Inferior parietal cortex (tissue), 1 donor: ENCODE results near the gene NMUR2.

Source experiments
- DNase-seq: peaks from one replicate; pipeline ENCODE4 v3.0.0-alpha.2; 2016; ENCODE audit errors: extremely low spot score

NMUR2 gene, protein sequence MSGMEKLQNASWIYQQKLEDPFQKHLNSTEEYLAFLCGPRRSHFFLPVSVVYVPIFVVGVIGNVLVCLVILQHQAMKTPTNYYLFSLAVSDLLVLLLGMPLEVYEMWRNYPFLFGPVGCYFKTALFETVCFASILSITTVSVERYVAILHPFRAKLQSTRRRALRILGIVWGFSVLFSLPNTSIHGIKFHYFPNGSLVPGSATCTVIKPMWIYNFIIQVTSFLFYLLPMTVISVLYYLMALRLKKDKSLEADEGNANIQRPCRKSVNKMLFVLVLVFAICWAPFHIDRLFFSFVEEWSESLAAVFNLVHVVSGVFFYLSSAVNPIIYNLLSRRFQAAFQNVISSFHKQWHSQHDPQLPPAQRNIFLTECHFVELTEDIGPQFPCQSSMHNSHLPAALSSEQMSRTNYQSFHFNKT

DNA sequence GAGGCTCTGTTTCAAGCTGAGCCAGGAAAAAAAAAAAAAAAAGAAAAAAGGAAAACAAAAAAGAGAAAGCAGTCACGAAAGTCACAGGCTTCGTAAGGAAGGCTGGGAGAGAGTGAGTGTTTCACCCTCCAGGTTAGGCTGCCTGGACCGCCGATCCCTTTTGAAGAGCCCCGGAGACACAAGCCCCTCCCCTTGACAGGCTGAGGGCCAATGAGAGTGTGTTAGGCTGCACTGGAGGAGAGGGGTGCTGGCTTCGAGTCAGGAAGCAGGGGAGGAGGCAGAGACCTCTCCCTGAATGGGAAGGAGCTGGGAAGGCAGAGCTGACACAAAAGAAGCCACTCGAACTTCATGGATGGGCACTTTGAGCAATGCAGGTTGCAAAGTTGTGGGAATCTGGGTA lies at the start of gene NMUR2:
Gene NMUR2 (minus strand): TSS at position 135 of the 400 bp plus-strand sequence. CDS start 166 bp downstream, outside the sequence.
- no peak for DNase-seq

DNA sequence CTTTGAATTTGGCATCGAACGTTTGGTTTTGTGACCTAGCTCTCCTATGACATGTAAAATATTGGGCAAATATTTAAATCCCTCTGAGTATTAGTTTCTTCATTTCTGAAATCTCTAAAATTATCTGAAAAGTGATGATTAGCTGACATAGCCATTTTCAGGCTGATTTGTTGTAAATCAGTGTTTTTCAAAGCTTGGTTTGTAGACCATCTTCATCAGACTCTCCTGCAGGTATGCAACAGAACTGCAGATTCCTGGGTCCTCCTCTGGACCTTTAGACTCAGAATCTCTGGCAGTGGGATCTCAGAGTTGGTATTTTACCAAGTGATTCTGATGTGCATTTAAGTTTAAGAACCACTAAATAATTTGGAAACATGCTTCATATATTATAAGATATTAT lies 38.9 kb upstream of the NMUR2 start:
- DNase-seq = no peak

DNA sequence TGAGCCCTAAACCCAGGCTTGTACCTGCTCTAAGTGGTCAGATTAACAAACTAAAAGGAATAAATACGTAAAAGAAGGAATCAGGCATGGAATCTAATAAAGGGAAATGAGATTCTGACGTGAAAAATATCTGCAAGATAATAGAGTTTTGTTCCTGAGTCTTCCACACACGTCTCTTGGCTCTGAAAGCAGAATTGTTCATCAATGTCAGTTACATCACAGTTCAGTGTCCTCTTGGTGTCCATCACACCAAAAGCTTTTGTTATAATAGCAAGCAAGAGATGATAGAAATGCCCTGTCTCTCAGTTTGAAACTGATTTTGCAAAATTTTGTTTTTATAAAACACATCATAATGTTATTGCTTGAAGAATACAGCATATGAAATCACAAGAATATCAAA lies 34.7 kb upstream of the NMUR2 start:
- DNase-seq = peak; percentile 71

DNA sequence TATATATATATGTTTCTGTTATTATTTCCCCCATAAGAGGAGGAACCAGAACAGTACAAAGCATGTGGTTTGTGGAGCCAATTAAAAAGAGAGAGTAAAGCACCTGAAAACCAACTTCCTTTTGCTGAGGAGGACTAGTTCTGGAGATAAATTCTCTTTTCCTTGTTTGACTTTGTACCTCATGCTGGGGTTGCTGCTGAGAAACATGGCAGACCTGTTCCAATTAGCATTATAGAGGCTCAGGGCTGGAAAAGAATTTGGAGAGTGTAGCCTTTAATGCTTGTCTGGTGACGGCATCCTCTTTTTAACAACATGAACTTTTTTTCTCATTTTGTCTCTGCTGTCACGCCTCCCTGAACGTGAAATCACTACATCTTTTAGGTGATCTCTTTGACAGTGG lies 32.8 kb upstream of the NMUR2 start:
- DNase-seq = no peak

DNA sequence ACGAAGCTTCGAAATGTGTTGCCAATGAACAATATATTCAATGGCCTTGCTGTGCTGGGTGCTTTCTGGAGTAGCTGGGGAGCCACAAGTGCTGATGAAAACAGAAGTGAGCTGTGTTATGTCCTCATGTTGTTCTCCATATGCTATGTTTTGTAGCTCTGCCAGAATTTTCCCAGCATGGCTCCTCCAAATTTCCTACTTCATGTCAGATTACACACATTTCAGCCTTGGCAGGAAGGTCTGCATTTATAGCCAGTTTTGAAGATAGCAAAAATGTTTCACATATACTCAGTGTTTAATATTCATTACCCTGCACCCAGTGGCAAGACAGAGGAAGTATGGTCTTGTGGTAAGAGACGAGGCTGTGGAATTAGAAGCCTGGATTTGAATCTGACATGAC lies 22.6 kb upstream of the NMUR2 start:
- no peak for DNase-seq

DNA sequence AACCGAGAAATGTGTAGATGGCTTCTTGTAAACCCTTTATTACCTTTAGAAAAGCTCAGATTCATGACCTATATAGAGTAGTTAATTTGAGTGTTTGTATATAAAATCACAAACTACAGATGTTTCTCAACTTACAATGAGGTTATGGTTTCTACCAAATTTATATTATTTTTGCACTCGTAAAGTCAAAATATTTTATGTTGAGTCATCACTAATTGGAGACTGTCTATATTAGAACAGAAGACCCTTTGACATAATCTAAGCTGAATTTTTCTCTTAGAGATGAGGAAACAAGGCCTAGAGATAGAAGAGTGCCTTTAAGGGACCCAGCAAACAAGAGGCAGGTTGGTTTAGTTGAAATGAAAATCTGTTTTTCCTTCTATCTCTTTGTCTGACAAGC lies 20.0 kb upstream of the NMUR2 start:
- no peak for DNase-seq

DNA sequence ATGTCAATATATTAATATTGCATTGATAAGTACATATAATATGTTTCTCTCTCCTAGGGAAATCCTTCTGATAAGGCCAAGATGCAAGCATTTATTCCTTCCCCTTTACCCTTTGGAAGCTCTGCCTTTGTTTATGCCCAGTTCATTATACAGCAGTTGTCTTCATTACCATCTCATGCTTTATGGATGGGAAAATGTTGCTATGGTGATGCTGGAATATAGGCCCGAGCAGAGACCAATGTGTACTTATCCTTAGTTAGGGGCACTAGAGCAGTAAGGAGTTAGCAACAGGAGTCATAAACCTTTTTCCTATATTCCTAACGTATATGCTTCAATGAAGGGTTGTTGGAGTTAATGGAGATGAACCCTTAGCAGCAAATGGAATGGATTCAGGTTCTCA lies 19.4 kb upstream of the NMUR2 start:
- no peak for DNase-seq

DNA sequence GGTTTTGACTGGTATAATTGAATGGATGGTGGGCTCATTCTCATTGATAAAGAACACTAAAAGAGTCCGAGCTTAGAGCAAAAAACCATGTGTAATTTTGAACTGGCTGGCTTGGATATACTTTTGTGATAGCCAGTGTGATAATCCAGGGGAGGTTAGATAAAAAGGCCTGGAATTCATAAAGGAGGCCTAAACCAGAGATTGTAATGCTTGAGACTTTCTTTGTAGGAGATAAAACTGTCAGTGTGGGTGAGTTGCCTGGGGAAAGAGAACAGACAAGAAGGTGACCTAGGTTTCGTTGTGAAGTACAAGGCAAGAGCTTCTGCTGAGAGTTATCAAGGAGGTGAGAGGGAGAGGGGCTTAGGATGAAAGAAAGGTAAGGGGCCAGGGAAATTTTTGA lies 17.0 kb upstream of the NMUR2 start:
- no peak for DNase-seq

DNA sequence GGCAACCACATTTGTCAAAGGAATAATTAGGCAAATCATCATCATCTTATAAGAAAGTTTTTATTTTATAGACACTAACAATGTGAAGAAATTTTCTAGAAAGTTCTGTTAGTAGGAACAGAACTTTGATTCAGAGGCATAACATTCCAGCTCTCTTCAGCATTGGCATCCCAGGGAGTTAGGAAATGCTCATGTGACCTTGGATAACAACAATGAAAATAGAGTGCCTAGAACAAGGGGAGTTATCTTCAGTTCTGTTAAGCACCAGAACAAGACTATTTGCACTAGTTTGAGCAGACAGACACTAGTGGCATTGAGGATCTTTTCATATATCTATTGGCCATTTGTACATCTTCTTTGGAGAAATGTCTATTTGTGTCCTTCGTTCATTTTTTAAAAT lies 7.0 kb upstream of the NMUR2 start:
- no peak for DNase-seq

DNA sequence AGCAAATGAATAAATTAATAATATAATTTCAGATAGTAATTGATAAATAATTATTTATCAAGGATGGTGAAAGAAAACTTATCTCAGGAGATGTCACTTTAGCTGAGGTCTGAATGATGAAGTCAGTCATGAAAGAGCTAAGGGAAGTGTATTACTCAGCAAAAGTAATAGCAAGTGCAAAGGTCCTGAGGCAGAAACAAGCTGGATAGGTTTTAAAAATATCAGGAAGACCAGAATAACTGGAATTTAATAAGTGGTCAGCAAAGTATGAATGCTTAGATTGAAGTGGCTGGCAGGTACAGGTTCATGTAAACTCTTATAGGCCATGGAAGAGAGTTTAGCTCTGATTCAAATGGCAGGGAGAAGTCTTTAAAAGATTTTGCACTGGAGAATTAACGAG lies 1.0 kb upstream of the NMUR2 start:
- no peak for DNase-seq

DNA sequence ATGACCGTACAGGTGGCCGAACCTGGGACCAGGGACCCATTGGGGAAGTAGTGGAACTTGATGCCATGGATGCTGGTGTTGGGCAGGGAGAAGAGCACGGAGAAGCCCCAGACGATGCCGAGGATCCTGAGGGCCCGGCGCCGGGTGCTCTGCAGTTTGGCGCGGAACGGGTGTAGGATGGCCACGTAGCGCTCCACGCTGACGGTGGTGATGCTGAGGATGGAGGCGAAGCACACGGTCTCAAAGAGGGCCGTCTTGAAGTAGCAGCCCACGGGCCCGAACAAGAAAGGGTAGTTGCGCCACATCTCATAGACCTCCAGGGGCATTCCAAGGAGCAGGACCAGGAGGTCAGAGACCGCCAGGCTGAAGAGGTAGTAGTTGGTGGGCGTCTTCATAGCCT lies 585 bp downstream of the NMUR2 start:
- DNase-seq = no peak

DNA sequence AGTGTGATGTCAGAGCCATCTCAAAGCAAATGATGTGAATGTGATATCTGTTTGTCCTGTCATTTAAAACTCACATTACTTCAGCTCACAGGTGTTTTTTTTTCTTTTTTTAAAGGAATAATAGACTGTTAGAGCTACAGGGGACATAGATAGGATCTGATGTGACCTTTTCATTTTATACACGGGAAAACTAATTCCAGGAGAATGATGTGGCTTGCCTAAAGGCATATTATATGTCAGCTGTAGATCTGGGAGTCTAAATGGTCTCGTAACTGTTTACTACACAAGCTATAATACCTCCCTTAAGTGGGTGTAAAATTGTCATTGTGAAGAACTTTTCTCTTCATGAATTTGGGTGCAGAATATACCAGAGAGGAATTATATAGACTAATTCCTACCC lies 2.0 kb downstream of the NMUR2 start:
- no peak for DNase-seq

DNA sequence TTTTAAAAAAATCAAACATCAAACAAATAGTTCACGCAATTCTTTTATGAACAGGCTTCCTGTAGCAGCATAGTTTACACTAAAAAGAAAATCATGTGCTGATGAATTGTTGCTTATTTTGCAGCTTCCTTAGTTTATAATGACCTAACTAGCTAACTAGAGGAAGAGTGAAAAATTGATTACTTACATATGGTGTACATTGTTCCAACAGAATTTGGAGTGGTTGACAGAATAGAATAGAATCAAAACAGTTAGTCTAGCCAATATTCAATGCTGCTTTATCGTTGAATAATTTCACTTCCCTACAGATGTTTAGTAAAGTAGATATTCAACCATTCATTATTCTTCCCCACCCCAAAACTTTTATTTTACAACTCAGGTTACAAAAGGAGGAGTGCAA lies 4.2 kb downstream of the NMUR2 start:
- DNase-seq = no peak

DNA sequence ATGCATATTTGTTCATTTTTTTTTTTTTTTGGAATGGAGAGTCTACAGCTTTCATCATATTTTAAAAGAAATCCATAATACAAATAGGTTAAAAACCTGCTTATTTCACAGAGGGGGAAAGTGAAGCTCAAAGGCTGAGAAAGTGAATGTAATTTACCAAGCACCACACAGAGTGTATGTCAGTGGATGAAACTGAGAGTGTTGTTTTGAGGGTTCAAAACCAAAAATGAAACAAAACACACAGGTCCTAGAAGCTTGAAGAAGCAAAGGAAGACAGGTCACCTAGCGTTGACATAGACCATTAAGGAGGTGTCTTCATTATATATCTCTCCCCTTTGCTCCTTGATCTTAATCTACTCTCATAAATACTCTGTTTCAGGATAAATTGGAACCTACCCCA lies 7.5 kb downstream of the NMUR2 start:
- DNase-seq = no peak

DNA sequence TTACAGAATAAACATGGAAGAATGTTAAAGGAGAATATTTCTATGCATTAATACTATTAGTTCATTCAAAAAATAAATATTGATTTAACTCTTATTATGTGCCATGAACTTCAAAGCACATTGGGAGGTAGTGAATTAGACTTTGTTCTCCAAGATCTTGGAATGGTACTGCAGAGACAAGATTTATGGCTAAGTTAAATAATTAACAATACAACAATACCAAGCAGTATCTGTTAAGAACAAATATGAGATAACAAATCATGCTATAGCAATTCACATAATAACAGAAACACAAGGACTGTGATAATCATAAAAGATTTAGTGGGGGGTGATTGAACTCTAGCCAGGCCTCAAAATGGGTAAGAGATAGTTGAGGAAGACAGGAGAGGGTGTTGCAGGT lies 11.6 kb downstream of the NMUR2 start:
- no peak for DNase-seq

DNA sequence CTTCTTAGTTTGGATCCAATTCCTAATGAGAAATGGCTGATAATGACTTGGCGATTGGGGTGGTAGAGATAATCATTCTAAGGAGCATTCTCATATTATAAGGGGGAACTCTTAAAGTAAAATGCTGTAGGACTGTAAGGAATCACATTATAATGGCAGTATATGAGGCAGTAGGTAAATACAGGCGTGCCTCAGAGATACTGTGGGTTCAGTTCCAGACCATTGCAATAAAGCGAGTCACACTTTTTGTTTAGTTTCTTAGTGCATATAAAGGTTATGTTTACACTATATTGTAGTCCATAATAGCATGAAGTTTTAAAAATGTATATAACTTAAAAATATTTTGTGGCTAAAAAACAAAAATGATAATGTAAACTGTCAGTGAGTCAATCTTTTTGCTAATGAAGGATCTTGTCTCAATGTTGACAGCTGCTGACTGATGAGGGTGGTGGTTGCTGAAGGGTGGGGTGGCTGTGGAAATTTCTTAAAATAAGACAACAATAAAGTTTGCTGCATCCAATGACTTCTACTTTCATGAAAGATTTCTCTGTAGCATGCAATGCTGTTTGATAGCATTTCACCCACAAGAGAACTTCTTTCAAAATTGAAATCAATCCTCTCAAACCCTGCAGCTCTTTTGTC lies 15.8 kb downstream of the NMUR2 start:
- no peak for DNase-seq

DNA sequence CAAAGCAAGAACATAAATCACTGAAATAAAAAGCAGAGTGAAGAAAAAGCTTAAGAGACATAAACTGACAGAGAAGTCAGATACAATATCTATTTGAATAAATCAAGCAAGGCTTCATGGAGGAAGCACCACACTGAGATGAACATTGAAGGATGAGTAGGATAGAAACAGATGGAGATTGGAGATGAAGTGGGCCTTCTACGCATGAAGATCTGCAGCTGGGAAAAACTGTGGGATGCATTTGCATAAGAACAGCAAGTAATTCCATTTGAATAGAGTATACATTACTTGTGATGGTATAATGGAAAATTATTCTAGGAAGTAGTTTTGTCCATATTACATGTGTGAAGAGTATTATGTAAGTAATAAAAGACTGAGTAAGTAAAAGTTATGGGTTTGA lies 16.5 kb downstream of the NMUR2 start:
- DNase-seq = no peak

DNA sequence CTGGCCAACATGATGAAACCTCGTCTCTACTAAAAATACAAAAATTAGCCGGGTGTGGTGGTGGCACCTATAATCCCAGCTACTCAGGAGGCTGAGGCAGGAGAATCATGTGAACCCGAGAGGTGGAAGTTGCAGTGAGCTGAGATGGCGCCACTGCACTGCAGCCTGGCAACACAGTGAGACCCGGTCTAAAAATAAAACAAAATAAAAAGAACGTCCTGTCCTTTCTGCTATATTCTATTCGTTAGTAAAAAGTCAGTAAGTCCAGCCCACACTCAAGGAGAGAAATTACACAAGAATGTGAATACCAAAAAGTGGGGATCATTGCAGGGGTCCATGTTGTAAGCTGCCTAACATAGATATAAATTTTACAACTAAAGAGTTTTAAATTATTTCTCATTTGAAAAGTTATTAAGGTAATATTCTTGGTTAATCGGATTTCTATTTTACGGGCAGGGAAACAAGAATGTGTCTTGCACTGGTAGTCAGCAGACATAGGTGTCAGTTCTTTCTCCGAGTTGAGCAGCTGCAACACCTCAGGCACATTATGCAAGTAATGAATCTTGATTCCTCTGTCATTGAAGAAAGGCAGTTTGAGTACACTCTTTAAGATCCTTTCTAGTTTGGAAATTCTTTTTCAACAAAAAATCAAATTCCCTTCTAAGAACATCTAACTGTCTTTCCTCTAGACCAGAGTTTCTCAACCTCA lies 24.5 kb downstream of the NMUR2 start:
- DNase-seq = no peak

DNA sequence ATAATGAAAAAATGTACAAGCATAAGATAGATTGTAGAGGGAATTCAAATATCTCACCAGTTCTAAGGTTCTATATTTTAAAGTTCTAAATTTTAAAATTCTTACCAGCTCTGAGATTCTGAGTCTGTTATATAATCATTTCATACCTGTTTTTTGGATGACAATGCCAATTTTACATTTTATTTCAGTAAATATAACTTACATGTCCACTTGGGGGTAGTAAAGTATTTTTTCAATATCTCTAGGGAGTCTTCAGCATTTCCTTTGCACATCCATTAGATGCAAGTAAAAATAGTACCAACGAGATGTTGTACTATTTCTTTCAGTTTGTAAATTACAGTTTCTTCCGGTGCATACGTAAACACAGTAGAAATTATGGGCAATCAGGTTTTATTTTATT lies 25.7 kb downstream of the NMUR2 start:
- peak; percentile 60 for DNase-seq

DNA sequence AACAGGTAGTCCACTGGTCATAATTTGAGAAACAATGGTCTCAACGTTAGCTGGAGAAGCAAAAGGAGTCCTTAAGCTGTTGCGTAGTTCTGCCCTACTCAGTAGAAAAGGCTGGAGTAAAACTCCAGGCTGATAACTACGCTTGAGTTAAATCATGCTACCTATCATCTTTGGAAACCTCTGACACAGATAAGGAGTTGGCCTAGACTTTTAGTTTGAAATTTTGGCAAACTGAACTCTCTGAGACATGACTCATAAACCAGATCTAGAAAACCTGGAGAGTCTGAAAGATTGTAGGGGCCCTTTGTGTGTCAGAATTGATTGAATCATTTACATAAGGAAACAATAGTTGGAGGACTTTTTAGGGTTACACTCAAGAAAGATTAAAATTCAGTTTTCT lies 26.3 kb downstream of the NMUR2 start:
- DNase-seq = peak; percentile 27

DNA sequence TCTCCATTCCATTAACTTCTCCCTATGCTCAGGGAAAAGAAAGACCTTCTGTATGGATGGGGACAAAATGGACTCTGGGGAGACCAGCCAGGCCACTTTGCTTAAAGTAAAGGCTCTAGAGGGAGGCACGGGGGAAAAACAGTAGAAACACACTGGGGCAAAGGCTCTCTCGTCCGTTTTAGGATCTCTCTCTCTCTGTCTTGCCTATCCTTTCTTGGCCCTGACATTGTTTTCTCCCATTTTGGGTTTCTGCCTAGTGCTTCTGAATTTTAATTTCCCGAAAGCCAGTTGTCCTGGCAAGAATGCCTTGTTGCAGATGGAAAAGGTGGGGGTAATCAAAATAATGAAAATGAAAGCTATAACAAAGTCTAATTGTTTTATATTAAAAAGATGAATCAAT lies 28.2 kb downstream of the NMUR2 start:
- peak; percentile 33 for DNase-seq

DNA sequence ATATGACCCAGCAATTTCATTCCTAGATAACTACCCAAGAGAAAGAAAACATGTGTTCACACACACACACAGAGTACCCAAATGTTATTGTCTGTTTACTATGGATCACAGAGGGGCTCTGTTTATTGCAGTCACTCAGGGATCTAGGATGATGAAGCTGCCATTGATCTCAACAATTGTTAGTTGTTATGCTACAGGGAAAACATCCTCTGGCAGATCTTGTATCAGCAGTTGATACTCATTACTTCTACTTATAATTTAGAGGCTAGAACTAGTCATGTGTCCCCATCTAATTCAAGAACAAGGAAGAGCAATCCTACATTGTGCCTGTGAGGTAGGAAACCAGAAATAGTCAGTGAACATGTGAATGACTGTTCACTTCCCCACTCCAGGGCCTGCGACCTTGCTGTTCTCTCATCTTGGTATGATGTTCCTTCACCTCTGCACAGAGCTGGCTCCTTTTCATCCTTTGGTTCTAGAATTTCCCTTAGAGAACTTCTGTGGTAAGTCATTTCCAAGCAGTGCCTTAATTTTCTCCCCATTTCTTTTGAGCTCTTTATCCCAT lies 30.3 kb downstream of the NMUR2 start:
- DNase-seq = peak; percentile 47

DNA sequence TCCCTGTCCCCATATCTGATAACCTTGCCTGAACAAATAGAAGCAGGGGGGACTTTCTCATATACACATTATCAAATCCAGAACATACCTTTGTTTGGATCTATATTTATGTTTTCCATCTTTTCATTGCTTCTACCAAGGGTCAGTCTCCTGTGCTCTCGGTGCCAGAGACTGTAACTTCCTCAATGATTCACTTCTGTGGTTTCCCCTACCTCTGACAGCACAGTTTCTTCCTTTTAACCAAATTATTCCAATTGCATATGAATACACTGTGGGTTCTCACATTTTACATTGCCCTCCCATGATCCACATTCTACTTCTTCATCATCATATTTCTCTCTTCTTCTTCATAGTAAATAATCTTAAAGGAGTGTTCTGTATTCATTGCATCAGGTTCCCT lies 32.2 kb downstream of the NMUR2 start:
- no peak for DNase-seq
